Suprapubic skin (tissue), 4 donors: ENCODE results near the gene BRS3. TPM values are rescaled to one million over a fixed set of nuclear protein-coding genes. Genes with fewer than 3 reads are reported as not detected.
A peak's percentile ranks its signal among the peaks of the same experiment; 100 is the strongest.

Experiments
- DNase-seq, 2 donors: peaks; one replicate each; pipeline ENCODE4 v3.0.0-alpha.2; 2019; ENCODE audit warnings: low spot score in 2 of 2
- H3K27ac ChIP-seq: fragments of 200-600 bp; sonication (generic); one replicate; pipeline ENCODE4 v1.5.1; 2019
- H3K27me3 ChIP-seq: fragments of 200-600 bp; sonication (generic); one replicate; pipeline ENCODE4 v1.5.1; 2019
- H3K36me3 ChIP-seq: fragments of 200-600 bp; sonication (generic); one replicate; pipeline ENCODE4 v1.5.1; 2019
- H3K4me1 ChIP-seq: fragments of 200-600 bp; sonication (generic); one replicate; pipeline ENCODE4 v1.5.1; 2019
- H3K4me3 ChIP-seq: fragments of 200-600 bp; sonication (generic); one replicate; pipeline ENCODE4 v1.5.1; 2019; ENCODE audit warnings: mild to moderate bottlenecking
- H3K9me3 ChIP-seq: fragments of 200-600 bp; sonication (generic); one replicate; pipeline ENCODE4 v1.5.1; 2019
- EP300 ChIP-seq: sonication (generic); formaldehyde crosslinking; IDR thresholded peaks from one replicate; pipeline ENCODE4 v1.6.1; 2017; ENCODE audit warnings: antibody characterized with exemption
- POLR2A ChIP-seq, 2 donors: fragments of 450-650 bp; IDR thresholded peaks; one replicate each; pipeline ENCODE4 v1.6.1; 2017; ENCODE audit warnings: antibody characterized with exemption in 2 of 2, mild to moderate bottlenecking in 2 of 2, moderate library complexity in 2 of 2
- POLR2AphosphoS5 ChIP-seq, 3 donors: sonication (generic); formaldehyde crosslinking; IDR thresholded peaks; one replicate each; pipeline ENCODE4 v1.6.1; 2017; ENCODE audit warnings: antibody characterized with exemption in 3 of 3
- WGBS: methylation state at CpG from one replicate; pipeline ENCODE4 v1.1.5; 2018; 5-methylcytosine and 5-hydroxymethylcytosine counted together
- total RNA-seq, 4 donors: library from RNA; depleted of rRNA; stranded (reverse); fragments of >200 nt; gene quantifications; one replicate each; pipeline ENCODE4 v1.1.0, GENCODE V29; 2016
- TF ChIP-seq, protein P1 (sequence below), 2 donors: fragments of 200-600 bp in 1 of 2; fragments of 450-650 bp in 1 of 2; sonication (generic) in 1 of 2; IDR thresholded peaks; one replicate each; pipeline ENCODE4 v1.5.1; 2016 to 2019; ENCODE audit warnings: antibody characterized with exemption in 2 of 2, mild to moderate bottlenecking in 1 of 2, moderate library complexity in 1 of 2

The BRS3 gene
- total RNA-seq, 4 donors from 2014 or later = not detected

DNA sequence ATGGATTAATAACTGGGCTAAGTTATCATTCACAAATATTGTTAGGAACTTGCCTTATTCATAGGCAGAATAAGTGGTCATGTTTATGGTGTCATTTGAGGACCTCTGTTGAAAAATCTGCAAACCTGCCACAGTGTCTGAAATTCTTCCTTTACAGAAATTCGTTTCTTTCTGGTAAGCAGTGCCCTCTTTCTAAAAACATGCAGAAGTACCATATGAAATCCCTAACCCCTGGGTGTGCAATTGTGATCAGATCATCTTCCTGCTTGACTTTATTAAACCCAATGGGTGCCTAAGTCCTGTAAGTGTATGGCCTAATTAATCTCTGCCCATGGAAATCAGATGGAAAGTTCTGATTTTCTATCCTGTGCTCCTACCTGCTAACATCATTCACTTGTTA is 5.3 kb downstream of the BRS3 start:
- WGBS = 13% methylated on average over 1 of the region's 1 CpG
- peaks cover 14% of the 10 kb centered on the region for H3K27me3 ChIP-seq
- TF ChIP-seq POLR2AphosphoS5 (IDR thresholded peaks at IDR 0.05) (no peak), POLR2A (IDR thresholded peaks at IDR 0.05) (no peak), EP300 (no peak)
- TF ChIP-seq, protein P1, sequence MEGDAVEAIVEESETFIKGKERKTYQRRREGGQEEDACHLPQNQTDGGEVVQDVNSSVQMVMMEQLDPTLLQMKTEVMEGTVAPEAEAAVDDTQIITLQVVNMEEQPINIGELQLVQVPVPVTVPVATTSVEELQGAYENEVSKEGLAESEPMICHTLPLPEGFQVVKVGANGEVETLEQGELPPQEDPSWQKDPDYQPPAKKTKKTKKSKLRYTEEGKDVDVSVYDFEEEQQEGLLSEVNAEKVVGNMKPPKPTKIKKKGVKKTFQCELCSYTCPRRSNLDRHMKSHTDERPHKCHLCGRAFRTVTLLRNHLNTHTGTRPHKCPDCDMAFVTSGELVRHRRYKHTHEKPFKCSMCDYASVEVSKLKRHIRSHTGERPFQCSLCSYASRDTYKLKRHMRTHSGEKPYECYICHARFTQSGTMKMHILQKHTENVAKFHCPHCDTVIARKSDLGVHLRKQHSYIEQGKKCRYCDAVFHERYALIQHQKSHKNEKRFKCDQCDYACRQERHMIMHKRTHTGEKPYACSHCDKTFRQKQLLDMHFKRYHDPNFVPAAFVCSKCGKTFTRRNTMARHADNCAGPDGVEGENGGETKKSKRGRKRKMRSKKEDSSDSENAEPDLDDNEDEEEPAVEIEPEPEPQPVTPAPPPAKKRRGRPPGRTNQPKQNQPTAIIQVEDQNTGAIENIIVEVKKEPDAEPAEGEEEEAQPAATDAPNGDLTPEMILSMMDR (IDR thresholded peaks at IDR 0.05) = no peak

GRCh38 chrX:136495043-136495442 is 7.3 kb downstream of the BRS3 start:
- Histone ChIP-seq H3K27me3 (peaks cover 11% of the 10 kb centered on the region), H3K36me3 (no peaks in the 10 kb centered on the region), H3K9me3 (no peaks in the 10 kb centered on the region), H3K27ac (no peak overlapping the region), H3K4me3 (no peak overlapping the region), H3K4me1 (peaks cover 9% of the 10 kb centered on the region)
- TF ChIP-seq POLR2A (IDR thresholded peaks at IDR 0.05) (no peak), EP300 (no peak), POLR2AphosphoS5 (IDR thresholded peaks at IDR 0.05) (no peak)
- TF ChIP-seq, protein P1 (IDR thresholded peaks at IDR 0.05) = no peak
- DNase-seq = no peak
- WGBS = 82% methylated on average over 4 of the region's 4 CpGs

More for the DNA sequence above, 5.3 kb downstream of the BRS3 start:
- H3K36me3 ChIP-seq = no peaks in the 10 kb centered on the region
- peaks cover 2% of the 10 kb centered on the region for H3K4me1 ChIP-seq
- H3K4me3 ChIP-seq = no peak overlapping the region
- H3K9me3 ChIP-seq = no peaks in the 10 kb centered on the region
- H3K27ac ChIP-seq = no peak overlapping the region
- no peak for DNase-seq

- 49% methylated on average over 13 of the region's 13 CpGs for WGBS
- Histone ChIP-seq H3K27me3 (peaks cover 3% of the 10 kb centered on the region), H3K27ac (peak overlapping the region; percentile 98), H3K4me1 (peaks cover 9% of the 10 kb centered on the region), H3K9me3 (no peaks in the 10 kb centered on the region), H3K36me3 (peaks cover 3% of the 10 kb centered on the region), H3K4me3 (peak overlapping the region; percentile 66)
- no peak for DNase-seq
- TF ChIP-seq POLR2AphosphoS5 (IDR thresholded peaks at IDR 0.05) = no peak
- TF ChIP-seq, protein P1 (IDR thresholded peaks at IDR 0.05) = no peak
- TF ChIP-seq EP300 = no peak
- no peak for TF ChIP-seq POLR2A (IDR thresholded peaks at IDR 0.05)
These were observed 8.5 kb downstream of the BRS3 start for GRCh38 chrX:136496186-136496763.

GRCh38 chrX:136496764-136497555 is 9.2 kb downstream of the BRS3 start:
- no peaks in the 10 kb centered on the region for H3K27me3 ChIP-seq
- peak overlapping the region; percentile 66 for H3K4me3 ChIP-seq
- no peak for TF ChIP-seq POLR2A (IDR thresholded peaks at IDR 0.05)
- no peak for TF ChIP-seq POLR2AphosphoS5 (IDR thresholded peaks at IDR 0.05)
- TF ChIP-seq, protein P1 (IDR thresholded peaks at IDR 0.05) = no peak
- no peak for TF ChIP-seq EP300
- H3K36me3 ChIP-seq = peaks cover 5% of the 10 kb centered on the region
- peak; percentile 88 to 89 for DNase-seq
- H3K9me3 ChIP-seq = no peaks in the 10 kb centered on the region
- peak overlapping the region; percentile 98 for H3K27ac ChIP-seq
- H3K4me1 ChIP-seq = peaks cover 9% of the 10 kb centered on the region
- WGBS = 51% methylated on average over 45 of the region's 111 CpGs

- Histone ChIP-seq H3K27me3 (no peaks in the 10 kb centered on the region), H3K4me1 (peaks cover 9% of the 10 kb centered on the region), H3K9me3 (no peaks in the 10 kb centered on the region), H3K36me3 (peaks cover 5% of the 10 kb centered on the region), H3K4me3 (peak within 1 kb of the TSS; percentile 66), H3K27ac (peak within 1 kb of the TSS; percentile 98)
- TF ChIP-seq EP300 (no peak), POLR2A (IDR thresholded peaks at IDR 0.05) (no peak), POLR2AphosphoS5 (IDR thresholded peaks at IDR 0.05) (no peak)
- TF ChIP-seq, protein P1 (IDR thresholded peaks at IDR 0.05) = no peak
- 38% methylated on average over 25 of the region's 35 CpGs for WGBS
- peak in 1 of 2 donors; percentile 70 for DNase-seq
These were observed 9.9 kb downstream of the BRS3 start, which contains the start of gene HTATSF1 for GRCh38 chrX:136497556-136498052. Gene HTATSF1 (plus strand): TSS chrX:136497592. CDS start chrX:136497685, 93 bp downstream.
